H1 (cell line): ENCODE measurements around the gene ENTPD6.

Experiments used
- POLR2AphosphoS5 ChIP-seq: IDR thresholded peaks from 2 replicates; pipeline ENCODE4 v1.6.1; 2011; ENCODE audit warnings: low read depth, low read length
- TAF1 ChIP-seq: IDR thresholded peaks from 2 replicates; pipeline ENCODE4 v1.6.1; 2011; ENCODE audit warnings: mild to moderate bottlenecking, low read depth, low read length
- TF ChIP-seq, protein P1 (sequence below), 3 experiments: IDR thresholded peaks; 1 replicate in 2 of 3; 2 replicates in 1 of 3; pipeline versions ENCODE4 v1.5.1 to v1.6.1; 2011; ENCODE audit warnings: low read length in 3 of 3, mild to moderate bottlenecking in 3 of 3, inconsistent platforms in 2 of 3, low read depth in 1 of 3, moderate library complexity in 1 of 3; ENCODE audit not compliant: insufficient read depth in 1 of 3; ENCODE audit errors: control extremely low read depth in 1 of 3
- TF ChIP-seq, protein P2 (sequence below): IDR thresholded peaks from 2 replicates; pipeline ENCODE4 v1.6.1; 2012; ENCODE audit warnings: inconsistent platforms

DNA sequence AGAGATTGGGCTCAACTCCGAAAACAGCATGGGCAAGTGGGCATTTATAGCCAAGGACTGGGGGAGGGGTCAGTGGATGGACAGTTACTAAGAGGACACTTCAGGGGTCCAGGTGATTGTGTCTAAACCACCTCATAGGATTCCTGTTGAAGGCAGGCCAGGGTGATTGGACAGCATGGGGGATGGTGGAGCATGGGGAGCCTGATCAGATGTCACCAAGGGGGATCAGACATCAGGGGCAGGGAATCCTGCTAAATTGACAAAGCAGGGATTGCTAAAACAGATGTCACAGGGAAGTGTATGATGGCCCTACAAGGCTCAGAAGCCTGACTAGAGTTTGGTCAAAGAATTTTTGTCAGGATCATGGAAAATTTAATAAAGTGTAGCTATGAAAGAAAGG, 49.9 kb downstream of the ENTPD6 start:
- TF ChIP-seq, protein P1, sequence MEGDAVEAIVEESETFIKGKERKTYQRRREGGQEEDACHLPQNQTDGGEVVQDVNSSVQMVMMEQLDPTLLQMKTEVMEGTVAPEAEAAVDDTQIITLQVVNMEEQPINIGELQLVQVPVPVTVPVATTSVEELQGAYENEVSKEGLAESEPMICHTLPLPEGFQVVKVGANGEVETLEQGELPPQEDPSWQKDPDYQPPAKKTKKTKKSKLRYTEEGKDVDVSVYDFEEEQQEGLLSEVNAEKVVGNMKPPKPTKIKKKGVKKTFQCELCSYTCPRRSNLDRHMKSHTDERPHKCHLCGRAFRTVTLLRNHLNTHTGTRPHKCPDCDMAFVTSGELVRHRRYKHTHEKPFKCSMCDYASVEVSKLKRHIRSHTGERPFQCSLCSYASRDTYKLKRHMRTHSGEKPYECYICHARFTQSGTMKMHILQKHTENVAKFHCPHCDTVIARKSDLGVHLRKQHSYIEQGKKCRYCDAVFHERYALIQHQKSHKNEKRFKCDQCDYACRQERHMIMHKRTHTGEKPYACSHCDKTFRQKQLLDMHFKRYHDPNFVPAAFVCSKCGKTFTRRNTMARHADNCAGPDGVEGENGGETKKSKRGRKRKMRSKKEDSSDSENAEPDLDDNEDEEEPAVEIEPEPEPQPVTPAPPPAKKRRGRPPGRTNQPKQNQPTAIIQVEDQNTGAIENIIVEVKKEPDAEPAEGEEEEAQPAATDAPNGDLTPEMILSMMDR (IDR thresholded peaks at IDR 0.05; ENCODE audit: control extremely low read depth in 1 of 3, insufficient read depth in 1 of 3, low read depth in 1 of 3, low read length in 3 of 3): no peak
- TF ChIP-seq, protein P2, sequence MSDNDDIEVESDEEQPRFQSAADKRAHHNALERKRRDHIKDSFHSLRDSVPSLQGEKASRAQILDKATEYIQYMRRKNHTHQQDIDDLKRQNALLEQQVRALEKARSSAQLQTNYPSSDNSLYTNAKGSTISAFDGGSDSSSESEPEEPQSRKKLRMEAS: no peak
- no peak for TF ChIP-seq POLR2AphosphoS5
- TF ChIP-seq TAF1: no peak
